HuH-7.5 (cell line): ENCODE results near the gene CEP162.
"Not testable (repeated sequence)": the region's sequence is repeated elsewhere in the genome, so short reads cannot be mapped to it uniquely, and the experiment has no call there.

Experiments used
- DNase-seq: peaks from one replicate; pipeline ENCODE4 v3.0.0; 2011; ENCODE audit warnings: low spot score

CEP162 gene

GRCh38 chr6:84156306-84156705, 71.1 kb downstream of the CEP162 start:
- no peak for DNase-seq

GRCh38 chr6:84151669-84152068, 75.8 kb downstream of the CEP162 start:
- no peak for DNase-seq

DNA sequence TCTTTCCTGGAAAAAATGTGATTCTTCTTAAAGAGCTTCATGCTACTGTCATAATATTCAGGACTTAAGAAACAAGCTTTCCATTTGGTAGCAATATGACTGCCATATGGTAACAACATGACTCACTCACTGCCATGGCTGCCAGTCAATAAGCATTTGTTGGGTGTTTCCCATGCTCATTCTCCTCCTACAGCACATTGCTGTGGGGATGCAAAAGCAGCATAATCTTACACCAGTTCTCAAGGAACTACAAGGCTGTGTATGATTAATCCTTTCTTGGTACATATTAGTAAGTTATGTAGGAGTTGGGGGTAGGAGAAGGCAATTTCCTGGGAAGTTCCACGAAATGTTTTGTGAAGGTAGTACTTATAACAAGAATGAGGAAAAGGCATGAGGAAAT, 76.7 kb downstream of the CEP162 start:
- no peak for DNase-seq

DNA sequence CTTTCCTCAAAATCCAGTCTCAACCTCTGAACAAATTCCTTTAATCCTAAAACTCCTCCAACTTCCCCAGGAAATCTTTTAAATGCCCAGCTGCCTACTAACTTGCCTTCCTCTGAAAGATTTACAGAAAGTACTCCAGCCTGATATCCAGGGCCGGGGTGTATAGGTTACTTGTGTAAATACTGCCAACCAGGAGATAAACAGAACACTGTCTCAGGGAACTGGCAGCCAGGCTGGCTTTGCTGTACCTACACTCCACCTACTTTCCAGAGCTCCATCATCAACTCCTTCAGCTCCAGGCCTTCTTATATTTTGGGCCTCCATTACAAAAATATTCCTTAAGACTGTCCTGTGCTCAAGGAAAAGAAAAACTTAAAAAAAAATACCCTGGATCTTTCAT, 85.9 kb downstream of the CEP162 start:
- DNase-seq, result no peak

DNA sequence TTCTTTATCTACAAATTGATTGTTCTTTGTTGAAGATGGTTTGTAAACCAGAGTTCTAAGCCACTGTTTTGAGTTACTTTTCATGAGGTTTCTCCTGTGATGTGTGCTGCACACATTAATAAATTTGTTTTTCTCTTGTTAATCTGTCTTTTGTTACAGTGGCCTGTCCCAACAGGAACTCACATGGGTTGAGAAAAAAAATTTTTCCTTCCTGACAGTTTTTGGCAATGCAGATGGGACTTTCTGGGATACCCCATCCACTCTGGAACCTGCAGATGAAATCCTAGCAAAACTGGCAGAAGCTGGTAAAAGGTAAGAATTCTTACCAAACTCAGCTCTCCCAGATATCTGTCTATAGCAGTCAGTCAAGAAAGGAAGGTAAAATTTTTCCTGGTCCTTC, 88.1 kb downstream of the CEP162 start:
- no peak for DNase-seq

GRCh38 chr6:84137989-84138575, 89.4 kb downstream of the CEP162 start:
- DNase-seq, result no peak

- no peak for DNase-seq
Measured at GRCh38 chr6:84137051-84137375, 90.4 kb downstream of the CEP162 start.

DNA sequence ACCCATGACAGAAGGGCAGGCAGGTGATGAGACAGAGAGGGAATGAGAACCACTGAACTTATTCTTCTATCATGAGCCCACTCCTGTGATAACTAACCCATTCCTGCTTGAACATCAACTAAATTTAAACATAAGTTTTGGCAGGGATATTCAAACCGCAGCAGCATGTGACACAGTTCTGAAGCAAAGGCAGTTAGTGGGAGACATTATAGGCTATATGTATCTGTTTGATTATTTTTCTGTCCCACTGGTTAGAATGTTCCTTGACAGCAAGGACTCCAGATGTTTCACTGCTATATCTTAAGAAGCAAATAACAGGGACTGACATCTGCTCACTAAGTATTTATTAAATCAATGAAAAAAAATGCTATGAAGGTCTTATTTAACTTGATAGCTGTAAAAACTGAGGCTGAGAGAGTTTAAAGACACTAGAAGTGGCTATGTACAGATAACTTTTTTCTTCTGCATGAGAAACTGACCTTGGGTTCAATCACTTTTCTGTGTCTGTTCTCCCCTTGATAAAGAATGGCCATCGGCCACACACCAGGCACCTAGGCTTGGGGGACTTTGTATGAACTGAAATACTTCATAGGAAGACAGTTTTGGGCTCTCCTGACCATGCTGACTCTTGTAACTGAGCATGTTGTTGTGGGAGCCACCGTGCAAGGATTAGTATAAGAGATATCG, 90.9 kb downstream of the CEP162 start:
- DNase-seq, result no peak

GRCh38 chr6:84135291-84135690, 92.2 kb downstream of the CEP162 start:
- no peak for DNase-seq

GRCh38 chr6:84133385-84133784, 94.1 kb downstream of the CEP162 start:
- DNase-seq, result not testable (repeated sequence)

- DNase-seq, result not testable (repeated sequence)
Measured at GRCh38 chr6:84129588-84129987, 97.9 kb downstream of the CEP162 start.

- no peak for DNase-seq
Measured at GRCh38 chr6:84123186-84123585, 104.3 kb downstream of the CEP162 start.

DNA sequence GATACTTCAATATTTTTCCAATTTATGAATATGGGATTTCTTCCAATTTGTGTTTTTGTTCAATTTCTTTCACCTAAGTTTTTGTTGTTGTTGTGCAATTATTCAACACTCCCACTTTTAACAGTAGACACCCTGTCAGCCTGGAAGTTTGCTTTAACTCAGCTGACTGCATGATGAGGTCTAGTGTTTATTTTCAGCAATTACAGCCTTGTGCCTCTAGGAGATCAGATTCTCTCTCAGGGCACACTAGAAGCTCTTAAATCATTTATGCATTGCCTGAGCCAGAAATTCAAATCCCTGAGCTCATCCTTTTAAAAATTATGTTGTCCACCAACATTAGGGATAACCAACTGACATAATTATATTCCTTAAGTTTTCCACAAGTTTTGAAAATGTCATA, 108.2 kb downstream of the CEP162 start:
- DNase-seq, result peak; percentile 12

DNA sequence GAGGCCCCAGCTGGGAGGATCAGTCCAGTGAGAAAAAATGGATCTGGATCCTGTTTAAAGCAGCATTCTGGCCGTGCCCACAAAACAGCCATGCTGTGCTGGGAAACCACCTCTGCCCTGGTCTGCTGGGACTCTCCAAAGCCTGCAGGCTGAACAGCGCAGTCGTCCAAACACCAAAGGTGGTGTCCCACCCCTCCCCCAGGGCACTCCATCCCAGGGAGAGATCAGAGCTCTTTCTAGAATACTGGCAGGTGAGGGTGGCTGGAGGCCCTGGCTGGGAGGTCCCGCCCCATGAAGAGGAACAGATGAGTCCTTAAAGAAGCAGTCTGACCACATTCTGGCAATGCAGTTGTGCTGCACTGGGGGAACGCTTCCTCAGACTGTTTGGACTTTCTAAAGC, 109.3 kb downstream of the CEP162 start:
- DNase-seq, result no peak

DNA sequence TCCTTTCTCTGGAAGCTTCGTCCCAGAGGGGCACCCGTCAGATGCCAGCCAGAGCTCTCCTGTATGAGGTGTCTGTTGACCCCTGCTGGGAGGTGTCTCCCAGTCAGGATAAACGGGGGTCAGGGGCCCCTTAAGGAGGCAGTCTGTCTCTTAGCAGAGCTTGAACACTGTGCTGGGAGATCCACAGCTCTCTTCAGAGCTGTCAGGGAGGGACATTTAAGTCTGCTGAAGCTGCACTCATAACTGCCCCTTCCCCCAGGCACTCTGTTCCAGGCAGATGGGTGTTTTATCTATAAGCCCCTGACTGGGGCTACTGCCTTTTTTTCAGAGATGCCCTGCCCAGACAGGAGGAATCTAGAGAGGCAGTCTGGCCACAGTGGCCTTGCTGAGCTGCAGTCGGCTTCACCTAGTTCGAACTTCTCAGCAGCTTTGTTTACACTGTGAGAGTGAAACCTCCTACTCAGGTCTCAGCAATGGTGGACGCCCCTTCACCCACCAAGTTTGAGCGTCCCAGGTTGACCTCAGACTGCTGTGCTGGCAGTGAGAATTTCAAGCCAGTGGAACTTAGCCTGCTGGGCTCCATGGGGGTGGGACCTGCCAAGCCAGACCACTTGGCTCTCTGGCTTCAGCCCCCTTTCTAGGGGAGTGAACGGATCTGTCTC, 112.4 kb downstream of the CEP162 start:
- not testable (repeated sequence) for DNase-seq

DNA sequence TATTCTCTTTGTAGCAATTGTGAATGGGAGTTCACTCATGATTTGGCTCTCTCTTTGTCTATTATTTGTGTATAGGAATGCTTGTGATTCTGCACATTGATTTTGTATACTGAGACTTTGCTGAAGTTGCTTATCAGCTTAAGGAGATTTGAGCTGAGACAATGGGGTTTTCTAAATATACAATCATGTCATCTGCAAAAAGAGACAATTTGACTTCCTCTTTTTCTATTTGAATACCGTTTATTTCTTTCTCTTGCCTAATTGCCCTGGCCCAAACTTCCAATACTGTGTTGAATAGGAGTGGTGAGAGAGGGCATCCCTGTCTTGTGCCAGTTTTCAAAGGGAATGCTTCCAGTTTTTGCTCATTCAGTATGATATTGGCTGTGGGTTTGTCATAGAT, 116.1 kb downstream of the CEP162 start:
- DNase-seq, result not testable (repeated sequence)

DNA sequence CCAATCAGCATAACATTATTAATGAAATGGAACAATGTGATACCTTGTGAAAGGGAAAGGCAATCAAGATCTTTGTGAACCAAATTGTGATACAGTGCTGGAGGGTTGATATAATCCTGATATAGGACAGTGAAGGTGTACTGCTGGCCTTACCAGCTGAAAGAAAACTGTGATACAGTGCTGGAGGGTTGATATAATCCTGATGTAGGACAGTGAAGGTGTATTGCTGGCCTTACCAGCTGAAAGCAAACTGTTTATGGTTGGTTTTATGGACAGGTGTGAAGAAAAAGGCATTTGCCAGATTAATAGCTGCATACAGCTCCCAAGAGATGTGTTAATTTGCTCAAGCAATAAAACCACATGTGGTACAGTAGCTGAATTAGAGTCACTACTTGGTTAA, 119.9 kb downstream of the CEP162 start:
- no peak for DNase-seq

DNA sequence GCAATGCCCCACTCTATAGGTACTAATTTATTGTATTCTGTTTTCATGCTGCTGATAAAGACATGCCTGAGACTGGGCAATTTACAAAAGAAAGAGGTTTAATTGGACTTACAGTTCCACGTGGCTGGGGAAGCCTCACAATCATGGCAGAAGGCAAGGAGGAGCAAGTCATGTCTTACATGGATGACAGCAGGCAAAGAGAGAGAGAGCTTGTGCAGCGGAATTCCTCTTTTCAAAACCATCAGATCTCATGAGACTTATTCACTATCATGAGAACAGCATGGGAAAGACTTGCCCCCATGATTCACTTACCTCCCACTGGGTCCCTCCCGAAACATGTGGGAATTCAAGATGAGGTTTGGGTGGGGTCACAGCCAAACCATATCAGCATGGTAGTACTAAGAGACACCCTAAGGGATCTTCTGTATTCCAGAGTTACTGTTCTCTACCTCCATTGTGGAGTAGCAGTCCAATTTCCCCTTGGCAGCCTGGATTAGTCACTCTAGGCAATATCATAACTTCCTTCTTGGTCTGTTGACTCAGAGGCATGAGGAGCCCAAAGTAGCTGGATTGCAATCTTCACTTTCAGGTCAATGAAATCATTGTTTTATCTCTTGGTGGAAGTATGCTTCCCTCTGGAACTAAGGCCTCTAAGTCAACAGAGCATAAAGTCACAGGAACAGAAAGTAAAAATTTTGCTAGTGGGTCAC, 122.1 kb downstream of the CEP162 start:
- not testable (repeated sequence) for DNase-seq

DNA sequence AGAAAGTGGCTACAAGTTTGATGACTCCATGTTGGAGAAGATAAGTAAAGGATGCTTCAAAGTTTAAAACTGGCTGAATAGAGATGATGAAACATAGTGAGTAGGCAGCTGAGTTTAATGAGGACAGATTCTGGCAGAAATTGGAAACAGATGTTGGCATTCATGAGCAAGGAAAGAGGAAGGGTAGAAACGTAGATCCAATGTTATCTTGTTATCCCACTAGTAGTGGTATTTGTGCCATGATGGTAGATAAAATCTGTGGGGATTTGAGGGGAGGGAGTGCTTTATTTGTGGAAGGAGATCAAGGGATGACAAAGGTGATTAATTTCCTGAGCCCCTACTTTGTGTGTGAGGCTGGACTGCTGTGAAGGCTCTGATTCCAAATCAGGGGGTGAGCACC, 124.4 kb downstream of the CEP162 start:
- DNase-seq, result no peak

DNA sequence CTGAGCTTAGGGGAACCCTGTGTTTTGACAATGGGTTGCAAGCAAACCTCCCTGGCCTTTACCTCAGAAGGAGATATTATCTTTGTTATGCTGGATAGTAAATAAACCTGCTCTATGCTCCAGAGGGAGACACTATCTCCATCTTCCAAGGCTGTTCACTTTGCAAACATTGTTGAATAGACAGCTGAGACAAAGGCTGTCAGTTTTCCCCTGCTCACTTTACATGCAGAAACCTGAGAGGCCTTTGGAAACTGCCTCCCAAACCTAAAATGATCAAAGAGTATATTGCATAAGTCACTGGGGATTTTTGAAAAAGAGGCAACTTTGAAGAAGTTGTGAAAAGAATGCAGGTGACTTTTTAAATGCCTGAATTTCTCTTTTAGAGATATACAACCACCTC, 132.3 kb downstream of the CEP162 start:
- DNase-seq, result no peak

DNA sequence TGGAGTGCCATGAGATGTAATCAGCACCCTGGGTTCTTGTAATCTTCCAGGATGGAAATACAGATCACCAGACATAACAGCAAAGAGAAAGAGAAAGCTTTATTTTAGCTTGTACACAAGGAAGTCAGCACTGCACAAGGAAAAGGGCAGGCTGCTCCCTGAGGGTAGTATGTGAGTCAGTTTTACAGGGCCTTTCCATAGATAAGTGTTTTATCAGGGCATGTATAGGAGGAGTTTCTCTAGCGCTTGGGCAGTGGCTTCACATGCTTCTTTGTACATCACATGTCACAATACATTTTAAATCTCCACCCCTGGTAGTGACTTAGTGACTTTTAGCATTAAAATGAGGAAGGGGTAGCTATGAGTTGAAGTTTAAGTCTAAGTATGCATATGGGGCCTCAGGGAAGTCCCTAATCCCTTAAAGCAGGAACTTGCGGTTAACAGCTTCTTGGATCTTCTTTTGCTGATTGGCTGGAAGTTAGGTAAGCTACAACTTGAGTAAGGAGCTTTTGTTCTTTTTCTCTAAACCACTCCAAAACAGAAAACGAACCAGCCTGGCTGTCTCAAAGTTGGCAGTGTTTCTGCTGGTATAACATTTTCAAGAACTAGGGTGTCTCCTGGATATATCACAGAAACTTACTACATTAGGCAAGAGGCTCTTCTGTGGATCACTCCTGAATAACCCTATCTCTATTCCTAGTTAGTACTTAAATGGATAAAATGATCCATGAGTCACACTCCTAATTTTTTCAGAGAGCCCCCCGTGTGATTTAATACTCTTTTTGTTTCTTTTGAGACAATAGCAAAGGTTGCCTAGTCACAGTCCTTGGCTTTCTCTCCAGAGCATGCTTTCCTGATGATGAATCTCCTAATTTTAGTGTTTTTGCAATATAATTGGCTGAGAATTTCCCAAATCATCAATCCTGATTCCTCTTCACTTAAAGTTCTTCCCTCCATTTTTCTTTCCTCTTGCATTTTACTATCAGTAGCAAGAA, 133.7 kb downstream of the CEP162 start:
- DNase-seq, result no peak

DNA sequence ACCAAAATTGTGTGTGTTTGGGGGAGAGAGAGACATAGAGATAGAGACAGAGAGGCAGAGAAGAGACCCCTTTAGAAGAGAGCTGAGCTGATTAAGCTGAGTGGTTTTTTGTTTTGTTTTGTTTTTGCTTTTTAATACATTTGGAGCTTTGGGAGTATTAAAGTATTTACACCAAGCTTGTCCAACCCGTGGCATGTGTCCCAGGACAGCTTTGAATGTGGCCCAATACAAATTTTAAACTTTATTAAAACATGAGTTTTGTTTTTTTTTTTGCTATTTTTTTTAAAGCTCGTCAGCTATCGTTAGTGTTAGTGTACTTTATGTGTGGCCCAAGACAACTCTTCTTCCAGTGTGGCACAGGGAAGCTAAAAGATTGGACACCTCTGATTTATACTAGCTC, 137.9 kb downstream of the CEP162 start:
- DNase-seq, result no peak
